Measurements from ENCODE around the gene LTBP1. TPM values are rescaled to one million over a fixed set of nuclear protein-coding genes. Genes with fewer than 3 reads are reported as not detected.

LTBP1 gene
- total RNA-seq, 2 experiments from 2014 or later, result 0.10 to 0.14 TPM

DNA sequence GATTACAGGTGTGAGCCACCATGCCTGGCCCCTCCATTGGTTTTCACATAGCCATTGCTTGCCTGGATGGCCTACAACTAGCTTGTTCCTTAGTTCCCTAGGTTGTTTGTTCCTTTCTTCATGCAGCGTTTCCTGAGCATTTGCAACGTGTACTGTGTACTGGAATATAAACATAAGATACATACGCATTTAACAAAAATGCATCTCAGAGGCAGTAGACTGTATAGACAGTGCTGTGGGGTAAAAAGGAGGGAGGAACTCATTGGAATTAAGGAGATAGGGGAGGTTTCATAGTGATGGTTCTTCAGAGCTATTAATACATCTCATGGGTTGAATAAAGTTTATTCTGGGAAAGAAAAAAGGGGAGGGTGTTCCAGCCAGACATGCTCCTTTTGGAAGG lies 269.2 kb downstream of the LTBP1 start:
- H3K27me3 Mint-ChIP-seq (ENCODE audit: low read depth), result peaks cover 8% of the 10 kb centered on the region
- no peaks in the 10 kb centered on the region for H3K9me3 Mint-ChIP-seq
- no peak overlapping the region for H3K4me3 Mint-ChIP-seq
- no peak overlapping the region for H3K27ac Mint-ChIP-seq
- H3K4me1 Mint-ChIP-seq (ENCODE audit: low read depth), result no peaks in the 10 kb centered on the region
- CTCF ChIA-PET, result interaction anchor here (0.7 kb wide), 1 partner anchor 14 kb away, joined by 3 read pairs; no protein-coding TSS in a partner anchor
- DNase-seq, result no peak
- H3K36me3 Mint-ChIP-seq (ENCODE audit: low read depth), result no peaks in the 10 kb centered on the region
- intact Hi-C loops (cut with micrococcal nuclease), result loop anchor here (10.0 kb wide), 1 partner anchor 369 kb away; no protein-coding TSS in a partner anchor

DNA sequence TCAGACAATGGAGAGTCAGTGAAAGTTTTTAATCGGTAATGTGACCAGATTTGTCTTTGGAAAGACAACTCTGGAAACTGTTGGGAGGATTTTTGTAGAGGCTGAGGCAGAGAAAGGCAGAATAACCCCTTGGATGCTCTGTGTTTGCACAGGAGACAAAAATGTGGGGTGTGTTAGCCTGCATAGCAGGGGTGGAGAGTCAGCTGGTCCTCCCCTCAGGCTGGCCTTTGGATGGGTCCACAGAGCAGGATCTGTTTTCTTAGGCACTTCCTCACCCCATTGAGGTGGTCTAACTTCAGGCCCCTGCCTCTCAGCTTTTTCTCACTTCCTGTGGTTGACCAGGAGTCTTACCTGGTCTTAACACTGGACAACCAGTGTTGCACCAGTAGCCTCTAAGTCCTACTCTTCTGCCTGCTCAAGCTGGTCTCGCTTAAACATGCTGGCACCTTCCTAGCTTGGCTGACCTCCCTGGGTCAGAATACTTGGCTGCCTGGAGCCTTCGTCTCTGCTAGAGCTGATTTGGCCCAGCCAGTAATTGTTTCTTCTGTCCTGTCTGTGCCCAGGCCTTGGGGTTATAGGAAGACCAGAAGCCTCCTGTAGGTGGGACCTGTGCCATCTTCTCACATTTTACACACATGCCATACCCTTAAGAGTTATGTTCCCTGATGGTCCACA lies 269.9 kb downstream of the LTBP1 start:
- peaks cover 8% of the 10 kb centered on the region for H3K27me3 Mint-ChIP-seq (ENCODE audit: low read depth)
- H3K9me3 Mint-ChIP-seq, result no peaks in the 10 kb centered on the region
- H3K4me3 Mint-ChIP-seq, result no peak overlapping the region
- H3K27ac Mint-ChIP-seq, result no peak overlapping the region
- CTCF ChIA-PET, result no interaction called here
- no peak for DNase-seq
- intact Hi-C loops (cut with micrococcal nuclease), result loop anchor here (10.0 kb wide), 1 partner anchor 368 kb away; no protein-coding TSS in a partner anchor
- H3K4me1 Mint-ChIP-seq (ENCODE audit: low read depth), result no peaks in the 10 kb centered on the region
- no peaks in the 10 kb centered on the region for H3K36me3 Mint-ChIP-seq (ENCODE audit: low read depth)

DNA sequence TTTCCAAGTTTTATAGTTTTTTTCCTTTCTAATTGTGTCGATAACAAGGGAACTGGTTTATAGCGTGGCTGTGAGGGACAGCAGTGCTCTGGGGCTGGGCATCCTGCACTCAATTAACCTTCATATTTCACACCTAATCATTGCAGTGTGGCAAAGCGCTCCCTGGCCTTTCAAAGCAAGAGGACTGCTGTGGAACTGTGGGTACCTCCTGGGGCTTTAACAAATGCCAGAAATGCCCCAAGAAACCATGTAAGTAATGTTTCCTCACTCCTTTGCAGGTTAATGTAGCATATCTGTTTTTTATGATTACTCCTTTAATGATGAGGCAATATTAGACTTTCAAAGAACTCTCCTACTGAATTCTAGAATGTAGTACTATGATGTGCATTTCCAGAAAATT lies 270.7 kb downstream of the LTBP1 start:
- CTCF ChIA-PET, result no interaction called here
- intact Hi-C loops (cut with micrococcal nuclease), result loop anchor here (10.0 kb wide), 1 partner anchor 367 kb away; no protein-coding TSS in a partner anchor
- Mint-ChIP-seq H3K9me3 (no peaks in the 10 kb centered on the region), H3K27me3 (ENCODE audit: low read depth) (peaks cover 13% of the 10 kb centered on the region), H3K36me3 (ENCODE audit: low read depth) (no peaks in the 10 kb centered on the region), H3K4me3 (no peak overlapping the region), H3K27ac (no peak overlapping the region), H3K4me1 (ENCODE audit: low read depth) (no peaks in the 10 kb centered on the region)
- DNase-seq, result no peak

DNA sequence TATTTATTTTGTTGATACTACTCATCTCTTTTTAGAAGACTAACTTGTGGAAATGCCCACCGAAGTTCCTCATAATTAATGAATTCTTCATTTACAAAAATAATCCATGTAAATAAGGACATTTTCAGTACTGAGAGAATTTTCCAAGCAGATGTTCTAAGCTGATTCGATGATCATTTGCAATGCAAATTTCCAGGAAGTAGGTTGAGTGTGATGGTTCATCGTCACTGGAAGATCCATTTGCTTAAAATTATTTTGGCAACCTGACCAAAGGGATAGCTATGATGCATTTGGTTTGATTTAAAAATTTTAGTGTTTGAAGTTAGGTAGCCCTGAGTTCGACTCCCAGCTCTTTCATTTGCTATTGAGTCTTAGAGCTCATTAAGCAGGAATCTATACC lies 272.4 kb downstream of the LTBP1 start:
- intact Hi-C loops (cut with micrococcal nuclease), result loop anchor here (10.0 kb wide), 1 partner anchor 366 kb away; no protein-coding TSS in a partner anchor
- H3K4me3 Mint-ChIP-seq, result no peak overlapping the region
- no peaks in the 10 kb centered on the region for H3K36me3 Mint-ChIP-seq (ENCODE audit: low read depth)
- no peak for DNase-seq
- peaks cover 18% of the 10 kb centered on the region for H3K27me3 Mint-ChIP-seq (ENCODE audit: low read depth)
- no peaks in the 10 kb centered on the region for H3K4me1 Mint-ChIP-seq (ENCODE audit: low read depth)
- H3K9me3 Mint-ChIP-seq, result no peaks in the 10 kb centered on the region
- CTCF ChIA-PET, result interaction anchor here (1.0 kb wide), 1 partner anchor 154 kb away, joined by 3 read pairs; no protein-coding TSS in a partner anchor
- no peak overlapping the region for H3K27ac Mint-ChIP-seq

DNA sequence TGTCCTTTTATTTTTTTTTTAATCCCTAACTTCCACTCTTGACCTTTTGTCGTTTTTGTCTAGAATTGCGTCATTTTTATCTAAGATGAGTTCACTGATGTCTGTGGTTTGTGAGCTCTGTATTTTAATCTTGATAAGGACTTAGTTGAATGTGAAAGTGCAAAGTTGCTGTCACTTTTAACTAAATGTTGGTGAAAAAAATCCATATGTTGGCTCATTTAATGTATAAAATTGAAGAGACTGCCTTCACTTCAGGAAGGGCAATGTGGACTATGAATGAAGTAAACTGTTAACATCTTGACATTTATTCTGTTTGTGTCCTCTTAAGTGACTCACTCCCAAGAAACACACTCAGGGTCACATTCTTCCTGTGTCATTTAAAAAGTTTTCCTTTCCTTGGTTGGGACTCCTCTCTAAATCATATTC lies 273.1 kb downstream of the LTBP1 start:
- Mint-ChIP-seq H3K4me3 (no peak overlapping the region), H3K27ac (no peak overlapping the region)

DNA sequence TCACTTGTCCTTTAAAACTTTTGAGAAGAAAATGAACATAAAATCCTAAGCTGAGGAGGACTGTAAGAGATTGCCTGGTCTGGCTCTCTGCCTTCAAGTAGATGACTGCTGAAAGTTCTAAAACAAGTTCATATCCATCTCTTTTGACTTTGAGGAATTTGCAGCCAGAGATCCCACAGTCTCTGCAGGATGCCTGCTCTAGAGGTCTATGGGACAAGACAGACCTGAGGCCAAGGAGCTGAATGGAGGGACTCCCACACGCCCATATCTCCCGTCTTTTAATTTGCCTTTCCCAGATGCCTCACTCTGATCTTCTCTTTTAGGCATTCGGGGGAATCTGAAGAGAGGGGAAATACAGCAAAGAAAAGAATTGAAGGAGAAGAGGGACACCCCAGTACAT lies 273.8 kb downstream of the LTBP1 start:
- CTCF ChIA-PET, result interaction anchor here (0.6 kb wide), 1 partner anchor 387 kb away, joined by 3 read pairs; no protein-coding TSS in a partner anchor
- Mint-ChIP-seq H3K4me1 (ENCODE audit: low read depth) (no peaks in the 10 kb centered on the region), H3K27me3 (ENCODE audit: low read depth) (peaks cover 18% of the 10 kb centered on the region), H3K27ac (no peak overlapping the region), H3K9me3 (no peaks in the 10 kb centered on the region), H3K4me3 (no peak overlapping the region), H3K36me3 (ENCODE audit: low read depth) (no peaks in the 10 kb centered on the region)
- intact Hi-C loops (cut with micrococcal nuclease), result no loop called here
- DNase-seq, result no peak

More for the DNA sequence above, 273.1 kb downstream of the LTBP1 start:
- Mint-ChIP-seq H3K9me3 (no peaks in the 10 kb centered on the region), H3K4me1 (ENCODE audit: low read depth) (no peaks in the 10 kb centered on the region), H3K27me3 (ENCODE audit: low read depth) (peaks cover 18% of the 10 kb centered on the region), H3K36me3 (ENCODE audit: low read depth) (no peaks in the 10 kb centered on the region)
- no peak for DNase-seq
- intact Hi-C loops (cut with micrococcal nuclease), result loop anchor here (10.0 kb wide), 1 partner anchor 365 kb away; no protein-coding TSS in a partner anchor
- CTCF ChIA-PET, result interaction anchor here (1.0 kb wide), 1 partner anchor 153 kb away, joined by 3 read pairs; no protein-coding TSS in a partner anchor

DNA sequence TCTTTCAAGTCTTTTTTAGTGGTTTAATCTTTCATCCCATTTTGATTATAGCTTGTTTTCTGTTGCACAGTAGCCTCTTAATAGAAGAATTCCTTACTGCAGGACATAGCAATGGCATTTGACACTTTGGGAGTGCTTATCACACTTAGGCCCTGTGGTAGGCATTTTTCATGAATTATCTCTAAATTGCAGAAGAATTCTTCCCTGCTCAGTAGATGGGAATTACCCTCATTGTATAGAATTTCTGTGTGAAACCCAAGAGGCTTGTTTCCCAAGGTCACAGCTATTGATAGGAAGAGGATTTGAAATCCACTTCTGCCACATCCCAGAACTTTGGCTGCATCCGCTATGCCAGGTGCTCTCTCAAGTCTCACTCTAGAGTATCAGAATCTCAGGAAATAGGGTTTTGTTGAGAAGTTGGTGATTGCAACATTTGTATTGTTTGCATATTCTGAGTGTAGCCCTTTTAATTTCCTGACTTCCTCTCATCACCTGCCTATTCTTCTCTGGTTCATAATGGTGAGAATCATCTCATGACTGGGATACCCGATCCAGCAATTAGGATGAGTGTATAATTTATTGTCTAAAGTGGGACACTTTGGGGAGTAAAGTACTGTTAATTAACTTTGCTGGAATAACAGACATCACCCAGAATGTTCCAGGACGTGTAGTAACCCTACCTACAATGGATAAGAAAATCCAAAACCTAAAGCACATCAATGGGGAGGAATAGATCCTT lies 274.5 kb downstream of the LTBP1 start:
- Mint-ChIP-seq H3K4me3 (no peak overlapping the region), H3K4me1 (ENCODE audit: low read depth) (no peaks in the 10 kb centered on the region), H3K9me3 (no peaks in the 10 kb centered on the region), H3K27me3 (ENCODE audit: low read depth) (peaks cover 18% of the 10 kb centered on the region), H3K36me3 (ENCODE audit: low read depth) (no peaks in the 10 kb centered on the region), H3K27ac (no peak overlapping the region)
- intact Hi-C loops (cut with micrococcal nuclease), result no loop called here
- DNase-seq, result no peak
- CTCF ChIA-PET, result interaction anchor here (0.6 kb wide), 1 partner anchor 388 kb away, joined by 3 read pairs; no protein-coding TSS in a partner anchor

DNA sequence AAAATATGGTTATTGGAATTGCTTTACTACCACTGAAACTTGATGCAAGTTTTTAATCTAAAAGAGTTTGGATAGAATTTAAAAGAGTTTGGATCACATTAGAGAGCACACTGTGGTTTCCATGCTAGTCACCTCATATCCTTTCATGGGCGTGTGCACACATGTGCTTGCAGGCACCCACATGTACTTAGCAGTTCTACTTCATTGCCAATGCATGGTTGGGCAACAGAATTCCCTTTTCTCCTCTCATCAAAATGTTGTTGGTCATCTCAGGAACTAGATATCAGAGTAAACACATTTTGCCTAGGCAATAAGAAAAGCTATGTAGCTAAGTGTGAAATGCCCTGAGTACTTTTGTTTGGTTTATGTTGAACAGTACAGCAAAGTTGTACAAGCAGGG lies 275.6 kb downstream of the LTBP1 start:
- intact Hi-C loops (cut with micrococcal nuclease), result no loop called here
- DNase-seq, result no peak
- Mint-ChIP-seq H3K27me3 (ENCODE audit: low read depth) (peaks cover 18% of the 10 kb centered on the region), H3K36me3 (ENCODE audit: low read depth) (no peaks in the 10 kb centered on the region), H3K4me3 (no peak overlapping the region), H3K27ac (no peak overlapping the region), H3K4me1 (ENCODE audit: low read depth) (no peaks in the 10 kb centered on the region), H3K9me3 (no peaks in the 10 kb centered on the region)
- CTCF ChIA-PET, result no interaction called here

DNA sequence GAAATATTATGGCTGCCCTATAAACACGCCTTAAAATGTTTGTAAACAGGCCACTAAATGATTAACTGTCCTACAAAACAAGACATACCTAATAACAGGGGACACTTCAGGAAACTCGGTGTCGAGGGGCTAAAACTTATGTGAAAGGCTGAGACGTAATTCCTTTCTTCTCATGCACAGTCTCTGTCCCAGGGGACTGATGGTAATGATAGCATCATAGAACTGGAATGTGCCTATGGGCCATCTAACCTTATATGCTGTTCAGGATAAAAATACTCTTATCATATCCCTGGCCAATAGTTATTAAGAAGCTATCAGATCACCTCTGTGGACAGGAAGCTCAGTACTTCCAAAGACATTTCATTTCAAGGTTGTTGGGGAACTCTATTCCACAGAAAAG lies 277.1 kb downstream of the LTBP1 start:
- Mint-ChIP-seq H3K4me1 (ENCODE audit: low read depth) (no peaks in the 10 kb centered on the region), H3K27me3 (ENCODE audit: low read depth) (peaks cover 18% of the 10 kb centered on the region), H3K4me3 (no peak overlapping the region), H3K36me3 (ENCODE audit: low read depth) (no peaks in the 10 kb centered on the region), H3K9me3 (no peaks in the 10 kb centered on the region), H3K27ac (no peak overlapping the region)
- CTCF ChIA-PET, result no interaction called here
- intact Hi-C loops (cut with micrococcal nuclease), result no loop called here
- DNase-seq, result no peak

DNA sequence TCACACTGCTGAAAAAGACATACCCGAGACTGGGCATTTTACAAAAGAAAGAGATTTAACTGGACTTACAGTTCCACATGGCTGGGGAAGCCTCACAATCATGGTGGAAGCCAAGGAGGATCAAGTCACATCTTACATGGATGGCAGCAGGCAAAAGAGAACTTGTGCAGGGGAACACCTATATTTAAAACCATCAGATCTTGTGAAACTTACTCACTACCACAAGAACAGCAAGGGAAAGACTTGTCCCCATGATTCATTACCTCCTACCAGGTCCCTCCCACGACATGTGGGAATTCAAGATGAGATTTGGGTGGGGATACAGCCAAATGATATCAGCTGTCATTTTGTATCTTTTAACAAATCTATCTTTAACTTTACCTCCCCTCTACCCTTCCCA lies 278.6 kb downstream of the LTBP1 start:
- CTCF ChIA-PET, result no interaction called here
- Mint-ChIP-seq H3K4me3 (no peak overlapping the region), H3K9me3 (no peaks in the 10 kb centered on the region), H3K27me3 (ENCODE audit: low read depth) (peaks cover 15% of the 10 kb centered on the region), H3K36me3 (ENCODE audit: low read depth) (no peaks in the 10 kb centered on the region), H3K27ac (no peak overlapping the region), H3K4me1 (ENCODE audit: low read depth) (no peaks in the 10 kb centered on the region)
- intact Hi-C loops (cut with micrococcal nuclease), result no loop called here
- no peak for DNase-seq

DNA sequence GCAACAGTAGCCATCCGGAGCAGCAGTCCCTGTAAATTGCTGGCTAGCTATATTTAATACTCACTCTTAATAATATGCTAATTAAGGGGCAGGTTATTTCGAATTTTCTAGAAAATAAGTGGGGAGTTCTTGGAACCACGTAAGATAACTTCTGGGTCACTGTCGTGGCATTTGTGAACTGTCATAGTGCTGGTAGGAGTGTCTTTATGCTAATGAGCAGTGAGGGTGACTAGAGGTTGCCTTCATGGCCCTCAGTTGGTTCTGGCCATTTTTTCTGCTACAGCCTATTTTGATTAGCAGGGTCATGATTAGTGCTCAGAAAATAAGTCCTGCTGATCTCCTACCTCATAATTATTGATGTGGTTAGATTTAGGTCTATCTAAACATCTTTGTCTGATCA lies 279.8 kb downstream of the LTBP1 start:
- no peak for DNase-seq
- H3K27ac Mint-ChIP-seq, result no peak overlapping the region
- intact Hi-C loops (cut with micrococcal nuclease), result no loop called here
- CTCF ChIA-PET, result no interaction called here
- H3K4me3 Mint-ChIP-seq, result no peak overlapping the region
- no peaks in the 10 kb centered on the region for H3K36me3 Mint-ChIP-seq (ENCODE audit: low read depth)
- peaks cover 12% of the 10 kb centered on the region for H3K27me3 Mint-ChIP-seq (ENCODE audit: low read depth)
- no peaks in the 10 kb centered on the region for H3K4me1 Mint-ChIP-seq (ENCODE audit: low read depth)
- H3K9me3 Mint-ChIP-seq, result no peaks in the 10 kb centered on the region

DNA sequence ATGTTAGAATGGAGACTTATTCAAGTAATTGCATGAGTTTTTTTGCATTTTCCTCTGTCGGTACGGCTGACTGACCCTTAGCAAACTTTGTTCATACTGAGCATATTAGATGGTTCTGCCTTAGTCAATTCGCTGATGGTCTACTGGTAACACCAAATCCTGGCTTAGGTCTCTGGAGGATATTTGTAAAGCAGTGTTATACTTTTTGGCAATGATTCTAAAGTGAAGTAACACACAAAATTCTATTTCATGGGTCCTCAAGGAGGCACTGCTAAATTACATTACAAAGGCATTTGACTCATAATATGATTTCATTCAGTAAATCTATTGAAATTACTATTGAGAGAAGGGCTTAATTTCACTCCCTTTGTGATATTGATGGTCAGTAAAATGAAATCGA lies 282.9 kb downstream of the LTBP1 start:
- Mint-ChIP-seq H3K27me3 (ENCODE audit: low read depth) (peaks cover 12% of the 10 kb centered on the region), H3K4me1 (ENCODE audit: low read depth) (no peaks in the 10 kb centered on the region), H3K36me3 (ENCODE audit: low read depth) (no peaks in the 10 kb centered on the region), H3K4me3 (no peak overlapping the region), H3K9me3 (no peaks in the 10 kb centered on the region), H3K27ac (no peak overlapping the region)
- CTCF ChIA-PET, result no interaction called here
- DNase-seq, result no peak
- intact Hi-C loops (cut with micrococcal nuclease), result no loop called here

Data from activated naive CD4-positive, alpha-beta T cell treated with anti-CD3 and anti-CD28 coated beads for 36 hours (primary cell).